Hepatocyte (in vitro differentiated cells): Measurements from ENCODE around the gene LIPH. TPM values are rescaled to one million over a fixed set of nuclear protein-coding genes. Genes with fewer than 3 reads are reported as not detected.

Experiments
- DNase-seq: peaks from one replicate; pipeline ENCODE4 v3.0.0-alpha.2; 2016; ENCODE audit warnings: low spot score
- H2AFZ ChIP-seq: fragments of 200-600 bp; sonication (generic); 2 replicates; pipeline ENCODE4 v1.6.0; 2016; ENCODE audit warnings: antibody characterized with exemption, mild to moderate bottlenecking
- H3K27ac ChIP-seq: fragments of 200-600 bp; sonication (generic); 2 replicates; pipeline ENCODE4 v1.5.1; 2016; ENCODE audit warnings: mild to moderate bottlenecking
- H3K27me3 ChIP-seq: fragments of 200-600 bp; sonication (generic); 2 replicates; pipeline ENCODE4 v1.6.1; 2016
- H3K36me3 ChIP-seq: fragments of 200-600 bp; sonication (generic); replicated peaks from 2 replicates; pipeline ENCODE4 v1.5.1; 2016; ENCODE audit warnings: low read depth; ENCODE audit not compliant: insufficient read depth
- H3K4me1 ChIP-seq: fragments of 200-600 bp; sonication (generic); 2 replicates; pipeline ENCODE4 v1.5.1; 2016; ENCODE audit warnings: mild to moderate bottlenecking, moderate library complexity; ENCODE audit not compliant: insufficient read depth
- H3K4me2 ChIP-seq: fragments of 200-600 bp; sonication (generic); 2 replicates; pipeline ENCODE4 v1.6.0; 2016
- H3K4me3 ChIP-seq: fragments of 200-600 bp; sonication (generic); 2 replicates; pipeline ENCODE4 v1.5.1; 2016; ENCODE audit warnings: mild to moderate bottlenecking
- H3K79me2 ChIP-seq: fragments of 200-600 bp; sonication (generic); 2 replicates; pipeline ENCODE4 v1.6.0; 2017; ENCODE audit warnings: mild to moderate bottlenecking
- H3K9me2 ChIP-seq: fragments of 200-600 bp; sonication (generic); replicated peaks from 2 replicates; pipeline ENCODE4 v1.6.0; 2017; ENCODE audit warnings: mild to moderate bottlenecking; ENCODE audit not compliant: insufficient read depth
- H3K9me3 ChIP-seq: fragments of 200-600 bp; sonication (generic); 2 replicates; pipeline ENCODE4 v1.5.1; 2016; ENCODE audit warnings: low read depth, mild to moderate bottlenecking
- H4K20me1 ChIP-seq: fragments of 200-600 bp; sonication (generic); 2 replicates; pipeline ENCODE4 v1.6.0; 2016; ENCODE audit warnings: mild to moderate bottlenecking; ENCODE audit not compliant: insufficient read depth, poor library complexity, severe bottlenecking
- CTCF ChIP-seq: fragments of 200-600 bp; sonication (generic); IDR thresholded peaks from 2 replicates; pipeline ENCODE4 v1.5.1; 2016; ENCODE audit warnings: antibody characterized with exemption, mild to moderate bottlenecking; ENCODE audit not compliant: poor library complexity
- EZH2 ChIP-seq: fragments of 200-600 bp; sonication (generic); IDR thresholded peaks from 2 replicates; pipeline ENCODE4 v1.6.1; 2016; ENCODE audit warnings: antibody characterized with exemption, mild to moderate bottlenecking, borderline replicate concordance
- EZH2phosphoT487 ChIP-seq: fragments of 200-600 bp; sonication (generic); IDR thresholded peaks from one replicate; pipeline ENCODE4 v1.6.1; 2018; ENCODE audit warnings: antibody characterized with exemption, mild to moderate bottlenecking, low read depth, moderate library complexity; ENCODE audit not compliant: unreplicated experiment, severe bottlenecking
- WGBS: methylation state at CpG from one replicate; pipeline ENCODE4 v1.1.6; 2016; ENCODE audit warnings: low lambda C conversion rate; ENCODE audit errors: missing lambda C conversion rate; 5-methylcytosine and 5-hydroxymethylcytosine counted together
- polyA plus RNA-seq: library from polyadenylated mRNA; unstranded; fragments of >200 nt; fragmentation: Nextera tagmentation; extraction: Ambion mirVana; gene quantifications from 2 replicates; pipeline ENCODE4 v1.2.1, GENCODE V29; 2016
- total RNA-seq: library from RNA; depleted of rRNA; stranded (reverse); fragments of >200 nt; gene quantifications from 2 replicates; pipeline ENCODE4 v1.2.3, GENCODE V29; 2014

The LIPH gene
- total and polyA plus RNA-seq, 2 experiments from 2014 or later, result 4.9 to 10.7 TPM

- Histone ChIP-seq H3K4me3 (no peak overlapping the region), H3K79me2 (no peaks in the 10 kb centered on the region), H4K20me1 (no peaks in the 10 kb centered on the region), H3K9me2 (no peaks in the 10 kb centered on the region), H3K27ac (no peak overlapping the region), H3K4me2 (no peak overlapping the region), H3K9me3 (no peaks in the 10 kb centered on the region), H3K36me3 (no peaks in the 10 kb centered on the region), H3K4me1 (no peaks in the 10 kb centered on the region), H3K27me3 (no peaks in the 10 kb centered on the region), H2AFZ (no peak overlapping the region)
- no peak for TF ChIP-seq CTCF
- TF ChIP-seq EZH2, result no peak
- no peak for TF ChIP-seq EZH2phosphoT487
- DNase-seq, result no peak
- 84% methylated on average over 4 of the region's 4 CpGs for WGBS
Observed at GRCh38 chr3:185511711-185512110, 40.7 kb downstream of the LIPH start.

- no peak overlapping the region for H3K4me3 ChIP-seq
- H3K79me2 ChIP-seq, result no peaks in the 10 kb centered on the region
- H3K9me3 ChIP-seq, result no peaks in the 10 kb centered on the region
- H3K4me1 ChIP-seq, result no peaks in the 10 kb centered on the region
- no peaks in the 10 kb centered on the region for H3K27me3 ChIP-seq
- no peak for DNase-seq
- H3K36me3 ChIP-seq, result no peaks in the 10 kb centered on the region
- no peak overlapping the region for H3K4me2 ChIP-seq
- TF ChIP-seq CTCF, result no peak
- TF ChIP-seq EZH2, result no peak
- TF ChIP-seq EZH2phosphoT487, result no peak
- 91% methylated on average over 19 of the region's 19 CpGs for WGBS
- H2AFZ ChIP-seq, result no peak overlapping the region
- H4K20me1 ChIP-seq, result no peaks in the 10 kb centered on the region
- H3K9me2 ChIP-seq, result no peaks in the 10 kb centered on the region
- H3K27ac ChIP-seq, result no peak overlapping the region
Observed at GRCh38 chr3:185508335-185508991, 43.9 kb downstream of the LIPH start.

GRCh38 chr3:185507883-185508282 lies 44.5 kb downstream of the LIPH start:
- Histone ChIP-seq H3K27ac (no peak overlapping the region), H3K27me3 (no peaks in the 10 kb centered on the region), H3K9me2 (no peaks in the 10 kb centered on the region), H4K20me1 (no peaks in the 10 kb centered on the region), H3K9me3 (no peaks in the 10 kb centered on the region), H3K36me3 (no peaks in the 10 kb centered on the region), H3K4me3 (no peak overlapping the region), H3K79me2 (no peaks in the 10 kb centered on the region), H2AFZ (no peak overlapping the region), H3K4me2 (no peak overlapping the region), H3K4me1 (no peaks in the 10 kb centered on the region)
- DNase-seq, result no peak
- TF ChIP-seq CTCF (no peak), EZH2 (no peak), EZH2phosphoT487 (no peak)
- WGBS, result 82% methylated on average over 6 of the region's 6 CpGs

DNA sequence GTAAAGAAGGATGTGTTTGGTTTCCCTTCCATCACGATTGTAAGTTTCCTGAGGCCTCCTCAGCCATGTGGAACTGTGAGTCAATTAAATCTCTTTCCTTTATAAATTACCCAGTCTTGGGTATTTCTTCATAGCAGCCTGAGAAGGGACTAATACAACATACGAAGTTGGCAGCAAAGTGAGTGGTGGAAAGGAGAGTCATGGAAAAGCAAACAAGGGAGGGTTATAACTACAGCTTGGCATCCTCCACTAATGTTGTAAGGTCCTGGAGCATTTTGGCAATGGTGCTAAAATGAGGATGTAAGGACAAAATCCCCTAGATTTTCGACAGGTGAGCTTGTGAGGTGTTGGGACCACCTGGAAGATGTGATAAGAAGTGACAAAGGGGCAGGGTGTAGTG lies 47.8 kb downstream of the LIPH start:
- Histone ChIP-seq H3K27ac (no peak overlapping the region), H2AFZ (no peak overlapping the region), H3K79me2 (no peaks in the 10 kb centered on the region), H3K36me3 (no peaks in the 10 kb centered on the region), H3K27me3 (no peaks in the 10 kb centered on the region), H3K4me1 (no peaks in the 10 kb centered on the region), H3K4me3 (no peak overlapping the region), H4K20me1 (no peaks in the 10 kb centered on the region), H3K9me3 (no peaks in the 10 kb centered on the region), H3K9me2 (no peaks in the 10 kb centered on the region), H3K4me2 (no peak overlapping the region)
- 82% methylated on average over 3 of the region's 3 CpGs for WGBS
- DNase-seq, result no peak
- TF ChIP-seq CTCF (no peak), EZH2 (no peak), EZH2phosphoT487 (no peak)
